Right ventricle myocardium superior (tissue), 1 donor: Measurements from ENCODE around the gene KCNH4. TPM values are rescaled to one million over a fixed set of nuclear protein-coding genes. Genes with fewer than 3 reads are reported as not detected.

Source experiments
- ATAC-seq: fragments of 200-7000 bp; cut with Tn5 transposase; one replicate; pipeline ENCODE4 v1.9.1; 2020; ENCODE audit warnings: mild to moderate bottlenecking; ENCODE audit not compliant: poor library complexity
- DNase-seq: peaks from one replicate; pipeline ENCODE4 v3.0.0-alpha.2; 2020
- intact Hi-C: fragments of 100-400 bp; cut with DNase I; formaldehyde crosslinking; loops from one replicate; pipeline ENCODE4 v1.11.2; 2022
- total RNA-seq: library from RNA; stranded (reverse); fragmentation: NEBNext Ultra II Directional; extraction: Animal tissue kit (Norgen Biotek cat#: 25700); gene quantifications from one replicate; pipeline ENCODE4 v1.2.1, GENCODE V29; 2021
- donor health status: DM: no; HTN: yes; CAD: no; lungs with severe emphysema.

KCNH4 gene
- total RNA-seq, 1 donor from 2014 or later: 0.13 TPM

- peak; percentile 88 for DNase-seq
- peak; percentile 92 for ATAC-seq
- intact Hi-C loops: loop anchor here (5.0 to 10.0 kb wide), 2 partner anchors 67 to 341 kb away; no protein-coding TSS in a partner anchor
Observed at GRCh38 chr17:42183741-42184711, 3.1 kb upstream of the KCNH4 start.

DNA sequence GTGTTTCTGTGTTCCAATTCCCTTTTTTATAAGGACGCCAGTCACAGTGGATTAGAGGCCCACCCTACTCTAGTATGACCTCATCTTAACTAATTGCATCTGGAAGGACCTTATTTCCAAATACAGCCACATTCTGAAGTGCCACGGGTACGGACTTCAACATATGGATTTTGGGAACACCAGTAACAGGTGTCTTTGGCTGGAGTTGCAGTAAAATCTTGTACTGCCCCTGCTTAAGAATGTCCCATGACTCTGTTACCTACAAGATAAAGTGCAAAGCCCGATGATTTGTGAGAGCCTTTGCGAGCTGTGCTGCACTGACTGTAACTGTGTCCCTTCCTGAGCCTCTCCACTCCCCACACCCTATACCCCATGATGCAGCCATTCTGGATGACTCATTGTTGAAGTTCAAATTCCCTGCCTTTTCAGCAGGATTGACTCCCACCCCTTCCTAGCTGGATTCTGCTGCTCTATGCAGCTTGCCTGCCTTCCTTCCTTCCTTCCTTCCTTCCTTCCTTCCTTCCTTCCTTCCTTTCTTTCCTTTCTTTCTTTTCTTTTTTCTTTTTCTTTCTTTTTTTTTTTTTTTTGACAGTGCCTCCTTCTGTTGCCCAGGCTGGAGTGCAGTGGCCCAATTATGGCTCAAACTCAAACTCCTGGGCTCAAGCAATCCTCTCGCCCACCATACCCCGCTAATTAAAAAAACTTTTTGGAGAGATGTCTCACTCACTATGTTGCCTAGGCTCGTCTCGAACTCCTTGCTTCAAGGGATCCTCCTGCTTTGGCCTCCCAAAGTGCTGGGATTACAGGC is 2.2 kb upstream of the KCNH4 start:
- intact Hi-C loops: loop anchor here (5.0 to 10.0 kb wide), 2 partner anchors 66 to 342 kb away; no protein-coding TSS in a partner anchor
- DNase-seq: no peak
- ATAC-seq: no peak

- DNase-seq: no peak
- ATAC-seq: no peak
- intact Hi-C loops: loop anchor here (5.0 to 10.0 kb wide), 2 partner anchors 65 to 343 kb away; no protein-coding TSS in a partner anchor
Observed at GRCh38 chr17:42181851-42182207, 887 bp upstream of the KCNH4 start.

- intact Hi-C loops: loop anchor here (5.0 to 10.0 kb wide), 2 partner anchors 63 to 344 kb away; no protein-coding TSS in a partner anchor
- ATAC-seq (no peak), DNase-seq (no peak)
Observed at GRCh38 chr17:42180411-42180921, 476 bp downstream of the KCNH4 start.

DNA sequence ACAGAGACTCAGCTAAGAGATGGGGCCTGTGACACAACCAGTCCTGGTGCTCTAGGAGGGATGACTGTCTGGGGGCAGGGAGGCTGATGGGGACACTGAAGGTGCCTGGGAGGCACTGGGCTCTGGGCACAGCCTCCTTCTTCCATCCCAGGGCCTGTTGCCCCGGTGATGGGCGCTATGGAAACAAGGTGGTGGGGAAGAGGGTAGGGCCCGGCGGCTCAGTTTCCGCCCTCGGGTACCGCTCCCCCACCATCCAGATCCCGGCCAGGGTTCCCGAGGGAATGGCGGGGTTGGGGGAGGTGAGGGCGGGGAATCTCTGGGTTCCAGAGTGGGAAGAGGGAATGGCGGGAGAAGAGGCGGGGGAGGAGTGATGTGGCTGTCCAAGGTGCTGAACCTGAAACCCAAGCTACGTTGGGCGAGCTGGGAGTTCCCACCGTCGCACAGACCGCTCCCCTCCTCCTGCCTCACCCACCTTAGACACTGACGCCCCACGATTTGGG is 981 bp downstream of the KCNH4 start:
- ATAC-seq (no peak), DNase-seq (no peak)
- intact Hi-C loops: loop anchor here (5.0 to 10.0 kb wide), 2 partner anchors 63 to 345 kb away; no protein-coding TSS in a partner anchor

DNA sequence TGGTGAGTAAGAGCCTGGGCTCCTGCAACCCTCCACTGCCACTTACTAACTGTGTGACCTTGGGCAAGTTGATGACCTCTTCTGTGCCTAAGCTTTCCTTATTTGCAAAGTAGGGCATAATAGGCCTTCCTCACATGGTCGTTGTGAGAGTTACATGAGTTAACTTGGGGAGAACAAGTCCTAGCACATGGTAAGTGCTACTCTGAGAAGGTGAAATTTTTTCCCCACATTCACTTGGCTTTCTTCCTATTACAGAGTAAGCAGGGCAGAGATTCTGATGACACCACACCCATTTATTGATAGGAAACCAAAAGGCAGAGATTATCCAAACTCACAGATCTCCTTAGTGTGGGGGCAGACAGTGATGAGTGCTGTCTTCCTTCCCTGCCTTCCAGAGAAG is 1.6 kb downstream of the KCNH4 start:
- intact Hi-C loops: no loop called here
- DNase-seq (no peak), ATAC-seq (no peak)

GRCh38 chr17:42178817-42179216 is 2.1 kb downstream of the KCNH4 start:
- ATAC-seq (no peak), DNase-seq (no peak)
- intact Hi-C loops: no loop called here

DNA sequence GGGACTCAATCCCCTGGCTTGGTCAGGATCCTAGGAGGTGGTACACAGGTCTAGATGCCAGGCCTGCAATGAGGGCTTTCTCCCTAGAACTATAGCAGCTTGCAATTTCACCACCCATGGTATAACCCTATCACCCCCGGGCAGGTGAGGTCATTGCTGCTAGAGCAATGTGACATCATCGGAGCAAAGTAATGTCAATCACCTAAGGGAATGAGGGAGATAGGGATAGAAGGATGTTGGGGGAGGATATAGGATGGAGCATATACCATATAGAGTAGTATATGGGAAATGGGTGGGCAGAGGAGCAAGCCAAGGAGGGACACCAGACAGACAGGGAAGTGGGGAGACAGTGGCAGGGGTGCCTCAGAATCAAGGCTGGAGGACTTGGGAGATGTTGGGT is 3.3 kb downstream of the KCNH4 start:
- intact Hi-C loops: no loop called here
- no peak for ATAC-seq
- no peak for DNase-seq

DNA sequence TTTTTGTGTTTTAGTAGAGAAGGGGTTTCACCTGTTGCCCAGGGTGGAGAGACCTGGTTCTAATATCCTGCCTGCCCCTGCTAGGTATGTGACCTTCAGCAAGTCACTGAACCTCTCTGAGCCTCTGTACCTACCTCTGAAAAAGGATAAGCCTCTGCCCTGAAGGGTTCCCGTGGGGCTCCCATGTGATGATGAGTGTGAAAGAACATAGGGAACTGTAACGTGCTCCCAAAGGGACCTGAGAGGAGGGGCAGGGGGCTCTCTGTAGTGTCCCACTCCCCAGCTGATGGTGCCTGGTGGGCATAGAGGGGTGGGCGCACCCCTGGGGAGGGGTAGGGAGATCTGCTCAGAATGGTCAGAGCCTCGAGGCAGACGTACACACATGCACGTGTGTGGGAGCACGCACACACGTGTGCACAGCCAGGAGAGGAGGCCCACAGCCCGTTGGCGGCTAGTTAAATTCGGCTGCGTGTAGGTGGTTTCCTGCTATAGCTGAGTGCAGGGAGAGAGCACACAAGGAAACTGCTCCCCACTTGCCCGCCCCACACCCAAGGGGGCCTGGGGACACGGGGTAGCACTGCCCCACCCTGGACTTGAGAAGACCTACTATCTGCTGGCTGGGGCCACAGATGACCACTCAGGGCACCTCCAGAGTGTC is 6.7 kb downstream of the KCNH4 start:
- no peak for ATAC-seq
- no peak for DNase-seq
- intact Hi-C loops: no loop called here

- intact Hi-C loops: no loop called here
- no peak for ATAC-seq
- DNase-seq: no peak
Observed at GRCh38 chr17:42171831-42172230, 9.1 kb downstream of the KCNH4 start.

- no peak for DNase-seq
- no peak for ATAC-seq
- intact Hi-C loops: no loop called here
Observed at GRCh38 chr17:42169351-42169750, 11.6 kb downstream of the KCNH4 start.

DNA sequence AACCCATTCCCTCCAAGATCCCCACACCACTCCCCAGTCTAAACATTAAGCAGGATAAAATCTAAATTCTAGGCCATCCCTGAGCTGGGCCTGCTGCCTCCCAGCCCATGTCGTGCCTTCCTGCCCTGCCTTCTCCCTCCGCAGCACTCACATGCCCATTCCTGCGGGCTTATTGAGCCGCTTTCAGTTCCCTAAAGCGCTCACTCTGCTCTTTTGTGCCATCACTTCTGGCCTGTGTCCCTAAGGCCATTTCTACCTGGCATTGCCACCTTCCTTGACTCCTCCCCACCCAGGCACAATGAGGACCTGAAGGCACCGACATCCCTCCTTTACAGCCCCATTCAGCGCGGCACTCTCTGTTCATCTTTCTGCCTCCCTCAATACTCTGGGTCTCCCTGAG is 13.1 kb downstream of the KCNH4 start:
- no peak for DNase-seq
- intact Hi-C loops: no loop called here
- no peak for ATAC-seq

- intact Hi-C loops: no loop called here
- DNase-seq (no peak), ATAC-seq (no peak)
Observed at GRCh38 chr17:42166196-42166763, 14.7 kb downstream of the KCNH4 start.

- DNase-seq (no peak), ATAC-seq (no peak)
- intact Hi-C loops: no loop called here
Observed at GRCh38 chr17:42165751-42166150, 15.2 kb downstream of the KCNH4 start.

DNA sequence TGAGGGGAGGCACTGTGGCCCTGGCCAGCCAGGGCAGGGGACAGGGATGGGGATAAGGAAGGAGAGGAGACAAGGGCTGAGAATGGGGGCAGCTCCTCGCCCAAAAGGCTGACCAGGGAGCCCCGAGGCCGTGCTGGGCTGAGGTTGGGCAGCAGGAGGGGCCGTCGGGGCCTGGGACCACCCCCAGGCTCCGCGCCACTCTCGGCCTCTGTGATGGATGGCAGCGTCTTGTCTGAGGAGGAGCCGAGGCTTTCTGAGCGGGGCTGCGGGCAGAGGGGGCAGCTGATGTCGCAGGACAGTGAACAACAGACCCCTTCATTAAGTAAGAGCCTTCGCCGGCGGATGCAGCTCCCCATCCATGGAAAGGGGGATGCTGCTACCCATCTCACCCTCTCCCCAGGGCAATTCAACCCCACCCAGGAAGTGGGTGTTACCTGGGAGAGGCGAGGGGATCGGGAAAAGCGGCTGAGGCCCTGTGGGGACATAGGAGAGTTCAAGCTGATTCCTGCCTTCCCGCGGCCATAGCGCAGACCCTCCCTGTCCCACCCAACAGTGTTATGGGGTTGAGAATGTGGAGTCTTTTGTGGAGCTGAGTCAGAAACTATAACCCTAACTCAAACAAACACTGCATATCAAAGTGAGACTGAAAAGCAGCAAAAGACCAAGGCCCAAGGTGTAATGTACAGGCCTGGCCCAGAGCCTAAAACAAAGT is 17.1 kb downstream of the KCNH4 start:
- intact Hi-C loops: no loop called here
- DNase-seq (no peak), ATAC-seq (no peak)

GRCh38 chr17:42163113-42163512 is 17.8 kb downstream of the KCNH4 start:
- no peak for DNase-seq
- intact Hi-C loops: no loop called here
- ATAC-seq: no peak

DNA sequence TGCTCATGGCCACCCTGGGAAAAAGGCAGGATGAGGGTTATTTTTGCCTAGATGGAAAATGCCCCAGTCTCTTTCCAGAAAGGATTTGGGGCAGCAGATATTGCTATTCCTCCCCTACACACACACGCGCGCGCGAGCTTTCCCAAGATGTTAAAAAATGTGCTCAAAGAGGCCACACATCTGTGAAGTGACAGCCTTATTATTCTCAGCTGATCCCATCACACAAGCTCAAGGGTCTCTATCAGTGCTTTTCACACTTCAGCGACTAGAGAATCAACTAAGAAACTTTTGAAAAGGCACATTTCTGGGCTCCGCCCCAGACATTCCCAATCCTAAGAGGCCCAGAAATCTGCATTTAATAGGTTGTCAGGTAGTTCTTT is 20.4 kb downstream of the KCNH4 start:
- intact Hi-C loops: no loop called here
- ATAC-seq: no peak
- no peak for DNase-seq
